CD14-positive monocyte (primary cell): ENCODE results near the gene ATP8B2. TPM values are rescaled to one million over a fixed set of nuclear protein-coding genes. Genes with fewer than 3 reads are reported as not detected.

ENCODE experiments used
- DNase-seq, 3 donors: peaks; one replicate each; pipeline ENCODE4 v3.0.0-alpha.2; 2011 to 2022
- H2AFZ ChIP-seq: 2 replicates; pipeline ENCODE4 v1.6.0; 2012; ENCODE audit warnings: mild to moderate bottlenecking, low read depth, low read length, inconsistent platforms; ENCODE audit not compliant: insufficient read depth, poor library complexity, severe bottlenecking
- H3K27ac ChIP-seq, 2 donors: 1 replicate in 1 of 2; 2 replicates in 1 of 2; pipeline ENCODE4 v1.5.1; 2012 to 2013; ENCODE audit warnings: low read length in 2 of 2, control low read depth in 1 of 2, inconsistent platforms in 1 of 2, low read depth in 1 of 2, mild to moderate bottlenecking in 1 of 2
- H3K27me3 ChIP-seq, 2 donors: one replicate each; pipeline versions ENCODE4 v1.6.0 to v1.6.1; 2011 to 2013; ENCODE audit warnings: low read length in 2 of 2; ENCODE audit not compliant: control insufficient read depth in 2 of 2, insufficient read depth in 2 of 2
- H3K36me3 ChIP-seq, 2 donors: replicated peaks in 1 of 2; 1 replicate in 1 of 2; 2 replicates in 1 of 2; pipeline versions ENCODE4 v1.5.1 to v1.6.1; 2012 to 2013; ENCODE audit warnings: low read length in 2 of 2, control low read depth in 1 of 2, inconsistent platforms in 1 of 2, mild to moderate bottlenecking in 1 of 2; ENCODE audit not compliant: insufficient read depth in 2 of 2, control insufficient read depth in 1 of 2
- H3K4me1 ChIP-seq, 2 donors: 1 replicate in 1 of 2; 2 replicates in 1 of 2; pipeline versions ENCODE4 v1.5.1 to v1.6.1; 2012 to 2013; ENCODE audit warnings: low read length in 2 of 2, control low read depth in 1 of 2, inconsistent platforms in 1 of 2, mild to moderate bottlenecking in 1 of 2, moderate library complexity in 1 of 2; ENCODE audit not compliant: insufficient read depth in 2 of 2, control insufficient read depth in 1 of 2
- H3K4me2 ChIP-seq: replicated peaks from 2 replicates; pipeline ENCODE3; 2012; ENCODE audit warnings: low read length, moderate library complexity, mild to moderate bottlenecking; ENCODE audit not compliant: poor library complexity, severe bottlenecking; ENCODE audit errors: extremely low read depth
- H3K4me3 ChIP-seq, 3 experiments: fragments of 200-600 bp in 1 of 3; sonication (generic) in 1 of 3; replicated peaks in 1 of 3; 1 replicate in 2 of 3; 2 replicates in 1 of 3; pipeline ENCODE4 v1.5.1; 2011 to 2013; ENCODE audit warnings: low read length in 3 of 3, mild to moderate bottlenecking in 3 of 3, control low read depth in 2 of 3, low read depth in 2 of 3, inconsistent platforms in 1 of 3, moderate library complexity in 1 of 3
- H3K79me2 ChIP-seq: 2 replicates; pipeline ENCODE4 v1.6.0; 2012; ENCODE audit warnings: mild to moderate bottlenecking, control low read depth, inconsistent platforms, low read length, moderate library complexity; ENCODE audit not compliant: insufficient read depth
- H3K9ac ChIP-seq: 2 replicates; pipeline ENCODE4 v1.6.0; 2017; ENCODE audit warnings: low read length, mild to moderate bottlenecking; ENCODE audit not compliant: insufficient read depth, poor library complexity, severe bottlenecking
- H3K9me3 ChIP-seq, 2 donors: replicated peaks in 1 of 2; 1 replicate in 1 of 2; 2 replicates in 1 of 2; pipeline versions ENCODE4 v1.5.1 to v1.6.1; 2012 to 2013; ENCODE audit warnings: low read length in 2 of 2, control low read depth in 1 of 2; ENCODE audit not compliant: control insufficient read depth in 1 of 2, insufficient read depth in 1 of 2
- H4K20me1 ChIP-seq: 2 replicates; pipeline ENCODE4 v1.6.0; 2012; ENCODE audit warnings: mild to moderate bottlenecking, low read length, control low read depth, moderate library complexity; ENCODE audit not compliant: insufficient read depth
- H3K27ac Mint-ChIP-seq, 7 donors: one replicate each; pipeline ENCODE4 v1.8.0; 2020; ENCODE audit warnings: mild to moderate bottlenecking in 7 of 7, mixed read lengths in 7 of 7, moderate library complexity in 6 of 7, inconsistent platforms in 2 of 7
- H3K27me3 Mint-ChIP-seq, 3 donors: one replicate each; pipeline ENCODE4 v1.8.0; 2021 to 2022; ENCODE audit warnings: low read depth in 3 of 3, mild to moderate bottlenecking in 3 of 3, mixed read lengths in 3 of 3, moderate library complexity in 3 of 3, inconsistent platforms in 1 of 3
- H3K36me3 Mint-ChIP-seq, 2 donors: one replicate each; pipeline ENCODE4 v1.8.0; 2020; ENCODE audit warnings: mixed read lengths in 2 of 2, inconsistent platforms in 1 of 2, mild to moderate bottlenecking in 1 of 2
- H3K4me1 Mint-ChIP-seq: one replicate; pipeline ENCODE4 v1.8.0; 2020; ENCODE audit warnings: mild to moderate bottlenecking, mixed read lengths
- H3K4me3 Mint-ChIP-seq, 2 donors: one replicate each; pipeline ENCODE4 v1.8.0; 2020; ENCODE audit warnings: mild to moderate bottlenecking in 2 of 2, mixed read lengths in 2 of 2, moderate library complexity in 1 of 2
- H3K9me3 Mint-ChIP-seq, 7 donors: one replicate each; pipeline ENCODE4 v1.8.0; 2020 to 2022; ENCODE audit warnings: mixed read lengths in 7 of 7, mild to moderate bottlenecking in 6 of 7, moderate library complexity in 6 of 7, inconsistent platforms in 2 of 7
- WGBS: methylation state at CpG from one replicate; pipeline ENCODE4 v1.1.5; 2013; ENCODE audit warnings: missing lambda C conversion rate; ENCODE audit not compliant: insufficient coverage; 5-methylcytosine and 5-hydroxymethylcytosine counted together
- intact Hi-C, 2 donors: fragments of 100-400 bp; cut with micrococcal nuclease; formaldehyde crosslinking; loops; one replicate each; pipeline versions ENCODE4 v1.15.0 to v1.15.1; 2023
- polyA plus RNA-seq, 3 donors: library from polyadenylated mRNA; depleted of rRNA in 1 of 3; unstranded in 2 of 3; stranded (reverse) in 1 of 3; fragments of 300-500 nt in 2 of 3; fragments of >200 nt in 1 of 3; fragmentation: Illumina TruSeq in 2 of 3; gene quantifications; 1 replicate in 2 of 3; 2 replicates in 1 of 3; pipeline ENCODE4 v1.2.3, GENCODE V29; 2012 to 2021
- TF ChIP-seq, protein P1 (sequence below): fragments of 200-600 bp; IDR thresholded peaks from one replicate; pipeline ENCODE4 v1.8.0; 2022; ENCODE audit warnings: antibody characterized with exemption, mild to moderate bottlenecking

ATP8B2 gene
- polyA plus RNA-seq, 3 donors = 0.46 to 2.2 (median 0.98) TPM

- Histone ChIP-seq H3K4me2 (no peak overlapping the region), H3K79me2 (no peaks in the 10 kb centered on the region), H3K4me1 (no peaks in the 10 kb centered on the region), H3K36me3 (no peaks in the 10 kb centered on the region), H3K27ac (no peak overlapping the region), H3K27me3 (peaks cover 0 to 2% of the 10 kb centered on the region in 2 donors), H3K9ac (no peak overlapping the region), H2AFZ (no peak overlapping the region), H4K20me1 (no peaks in the 10 kb centered on the region), H3K9me3 (peaks cover 5 to 9% of the 10 kb centered on the region in 2 donors), H3K4me3 (no peak overlapping the region)
- H3K36me3 Mint-ChIP-seq = no peaks in the 10 kb centered on the region
- no peak overlapping the region for H3K27ac Mint-ChIP-seq
- no peak overlapping the region for H3K4me3 Mint-ChIP-seq
- WGBS = no CpG with 5 or more reads among the region's 1 CpG
- H3K4me1 Mint-ChIP-seq = no peaks in the 10 kb centered on the region
- intact Hi-C loops = no loop called here
- TF ChIP-seq, protein P1, sequence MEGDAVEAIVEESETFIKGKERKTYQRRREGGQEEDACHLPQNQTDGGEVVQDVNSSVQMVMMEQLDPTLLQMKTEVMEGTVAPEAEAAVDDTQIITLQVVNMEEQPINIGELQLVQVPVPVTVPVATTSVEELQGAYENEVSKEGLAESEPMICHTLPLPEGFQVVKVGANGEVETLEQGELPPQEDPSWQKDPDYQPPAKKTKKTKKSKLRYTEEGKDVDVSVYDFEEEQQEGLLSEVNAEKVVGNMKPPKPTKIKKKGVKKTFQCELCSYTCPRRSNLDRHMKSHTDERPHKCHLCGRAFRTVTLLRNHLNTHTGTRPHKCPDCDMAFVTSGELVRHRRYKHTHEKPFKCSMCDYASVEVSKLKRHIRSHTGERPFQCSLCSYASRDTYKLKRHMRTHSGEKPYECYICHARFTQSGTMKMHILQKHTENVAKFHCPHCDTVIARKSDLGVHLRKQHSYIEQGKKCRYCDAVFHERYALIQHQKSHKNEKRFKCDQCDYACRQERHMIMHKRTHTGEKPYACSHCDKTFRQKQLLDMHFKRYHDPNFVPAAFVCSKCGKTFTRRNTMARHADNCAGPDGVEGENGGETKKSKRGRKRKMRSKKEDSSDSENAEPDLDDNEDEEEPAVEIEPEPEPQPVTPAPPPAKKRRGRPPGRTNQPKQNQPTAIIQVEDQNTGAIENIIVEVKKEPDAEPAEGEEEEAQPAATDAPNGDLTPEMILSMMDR = no peak
- H3K9me3 Mint-ChIP-seq = peaks cover 0 to 35% (median 18%) of the 10 kb centered on the region in 7 donors
- peaks cover 5 to 18% (median 7%) of the 10 kb centered on the region in 3 donors for H3K27me3 Mint-ChIP-seq
- DNase-seq = no peak
Measured at GRCh38 chr1:154316704-154317103, 8.6 kb upstream of the ATP8B2 start.

DNA sequence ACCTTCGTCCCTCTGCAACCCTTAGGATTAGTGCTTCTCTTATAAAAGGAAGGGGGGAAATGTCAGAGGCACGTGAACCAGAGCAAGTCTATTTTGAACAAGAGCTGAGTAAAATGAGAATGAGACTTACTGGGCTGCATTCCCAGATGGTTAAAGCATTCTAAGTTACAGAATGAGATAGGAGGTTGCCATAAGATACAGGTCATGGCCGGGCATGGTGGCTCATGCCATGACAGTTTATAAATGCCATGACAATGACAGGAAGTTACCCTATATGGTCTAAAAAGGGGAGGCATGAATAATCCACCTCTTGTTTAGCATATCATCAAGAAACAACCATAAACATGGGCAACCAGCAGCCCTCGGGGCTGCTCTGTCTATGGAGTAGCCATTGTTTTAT is 6.9 kb upstream of the ATP8B2 start:
- peaks cover 0 to 33% (median 18%) of the 10 kb centered on the region in 7 donors for H3K9me3 Mint-ChIP-seq
- Histone ChIP-seq H2AFZ (no peak overlapping the region), H3K4me1 (no peaks in the 10 kb centered on the region), H3K4me2 (no peak overlapping the region), H3K27me3 (peaks cover 0 to 5% of the 10 kb centered on the region in 2 donors), H4K20me1 (no peaks in the 10 kb centered on the region), H3K79me2 (no peaks in the 10 kb centered on the region), H3K9me3 (peaks cover 5 to 9% of the 10 kb centered on the region in 2 donors), H3K9ac (no peak overlapping the region), H3K36me3 (no peaks in the 10 kb centered on the region), H3K4me3 (no peak overlapping the region), H3K27ac (no peak overlapping the region)
- no peaks in the 10 kb centered on the region for H3K4me1 Mint-ChIP-seq
- no peak overlapping the region for H3K27ac Mint-ChIP-seq
- H3K4me3 Mint-ChIP-seq = no peak overlapping the region
- no peaks in the 10 kb centered on the region for H3K36me3 Mint-ChIP-seq
- no peak for DNase-seq
- 100% methylated on average over 2 of the region's 4 CpGs for WGBS
- intact Hi-C loops = no loop called here
- H3K27me3 Mint-ChIP-seq = peaks cover 5 to 26% (median 14%) of the 10 kb centered on the region in 3 donors
- TF ChIP-seq, protein P1 = no peak
